K562 (cell line): ENCODE measurements around the gene LOC128125822.

Experiments
- ATAC-seq: fragments of 200-7000 bp; cut with Tn5 transposase; 3 replicates; pipeline ENCODE4 v1.9.1; 2020; ENCODE audit warnings: moderate library complexity
- BruUV-seq: library from RNA; stranded (reverse); fragments of 400-500 nt; replicated peaks from 2 replicates; lab custom pipeline; 2021; lab: Mats Ljungman, UMichigan
- CTCF ChIA-PET: fragments of 300-600 bp; formaldehyde crosslinking; extraction: SDS; loops from one replicate; lab custom pipeline; 2021; ENCODE audit warnings: low intra/inter-chr PET ratio; lab: Yijun Ruan, JAX
- POLR2A ChIA-PET: fragments of 300-600, 350-650 bp; sonication (Branson Sonifier 250); formaldehyde crosslinking; extraction: SDS; loops from one replicate; lab custom pipeline; 2021; ENCODE audit warnings: antibody characterized with exemption, inconsistent platforms; lab: Yijun Ruan, JAX
- DNase-seq, 4 experiments: peaks; one replicate each; pipeline versions ENCODE4 v3.0.0 to v3.0.0-alpha.2; 2011 to 2018; ENCODE audit warnings: low spot score in 3 of 4, mixed read lengths in 3 of 4; ENCODE audit errors: extremely low read depth in 1 of 4
- FAIRE-seq: peaks from 2 replicates; lab custom pipeline; 2011; peaks lifted over from hg19 to GRCh38; lab: Jason Lieb, UNC
- H2AFZ ChIP-seq: 2 replicates; pipeline ENCODE4 v1.6.0; 2011; ENCODE audit warnings: low read depth, low read length, control low read depth, inconsistent platforms
- H3K27ac ChIP-seq: fragments of 200-600 bp; 3 replicates; pipeline ENCODE4 v1.8.0; 2011; ENCODE audit warnings: low read depth, mild to moderate bottlenecking, control low read depth, inconsistent platforms, low read length, moderate library complexity, mixed read lengths; ENCODE audit errors: extremely low read depth
- H3K27me3 ChIP-seq, 2 experiments: fragments of 300-600 bp in 1 of 2; 2 replicates in 1 of 2; 3 replicates in 1 of 2; pipeline versions ENCODE4 v1.6.0 to v1.8.0; 2011; ENCODE audit warnings: inconsistent platforms in 2 of 2, low read length in 2 of 2, mild to moderate bottlenecking in 1 of 2, mixed read lengths in 1 of 2, moderate library complexity in 1 of 2; ENCODE audit not compliant: control insufficient read depth in 2 of 2, insufficient read depth in 2 of 2
- H3K36me3 ChIP-seq: fragments of 300-600 bp; 3 replicates; pipeline ENCODE4 v1.8.0; 2011; ENCODE audit warnings: mild to moderate bottlenecking, low read length, inconsistent platforms; ENCODE audit not compliant: control insufficient read depth, insufficient read depth
- H3K4me1 ChIP-seq, 2 experiments: fragments of 200-600 bp in 1 of 2; replicated peaks in 1 of 2; 2 replicates in 1 of 2; 3 replicates in 1 of 2; pipeline versions ENCODE4 v1.5.1 to v1.8.0; 2011; ENCODE audit warnings: inconsistent platforms in 2 of 2, low read length in 2 of 2, mild to moderate bottlenecking in 1 of 2, mixed read lengths in 1 of 2, moderate library complexity in 1 of 2; ENCODE audit not compliant: control insufficient read depth in 2 of 2, insufficient read depth in 2 of 2
- H3K4me2 ChIP-seq: 2 replicates; pipeline ENCODE4 v1.6.1; 2011; ENCODE audit warnings: low read length, control low read depth, inconsistent platforms, mixed read lengths; ENCODE audit not compliant: insufficient read depth
- H3K4me3 ChIP-seq: fragments of 200-600 bp; sonication (generic), shearing (Covaris generic); 2 replicates; pipeline ENCODE4 v1.5.1; 2016; ENCODE audit warnings: control low read depth, inconsistent platforms
- H3K79me2 ChIP-seq: fragments of 200-600 bp; 3 replicates; pipeline ENCODE4 v1.8.0; 2011; ENCODE audit warnings: low read length, inconsistent platforms; ENCODE audit not compliant: control insufficient read depth, insufficient read depth
- H3K9ac ChIP-seq, 2 experiments: 2 replicates each; pipeline versions ENCODE4 v1.6.0 to v1.6.1; 2011; ENCODE audit warnings: low read depth in 2 of 2, low read length in 2 of 2, control low read depth in 1 of 2, inconsistent platforms in 1 of 2, mild to moderate bottlenecking in 1 of 2, mixed read lengths in 1 of 2; ENCODE audit not compliant: insufficient read depth in 1 of 2
- H3K9me1 ChIP-seq: one replicate; pipeline ENCODE4 v1.6.0; 2011; ENCODE audit warnings: inconsistent platforms, mild to moderate bottlenecking, low read length, moderate library complexity; ENCODE audit not compliant: control insufficient read depth, insufficient read depth
- H3K9me3 ChIP-seq: replicated peaks from 2 replicates; pipeline ENCODE4 v1.5.1; 2011; ENCODE audit warnings: low read depth, low read length, inconsistent platforms; ENCODE audit not compliant: control insufficient read depth, insufficient read depth
- H4K20me1 ChIP-seq: replicated peaks from 2 replicates; pipeline ENCODE4 v1.6.1; 2011; ENCODE audit warnings: low read length, inconsistent platforms, mixed read lengths; ENCODE audit not compliant: control insufficient read depth, insufficient read depth
- CAMTA2 ChIP-seq: fragments of 250-450 bp; sonication (Bioruptor Pico); conservative IDR thresholded peaks from 2 replicates; pipeline ENCODE4 v1.5.1; 2022
- CBFA2T3 ChIP-seq: fragments of 450-650 bp; IDR thresholded peaks from 2 replicates; pipeline ENCODE4 v1.6.1; 2017
- CBX2 ChIP-seq: fragments of 200-600 bp; sonication (generic); IDR thresholded peaks from one replicate; pipeline ENCODE4 v1.6.1; 2012; ENCODE audit warnings: mild to moderate bottlenecking, low read length, inconsistent platforms; ENCODE audit not compliant: insufficient read depth, poor library complexity, severe bottlenecking
- ETV1 ChIP-seq: fragments of 450-650 bp; conservative IDR thresholded peaks from 2 replicates; pipeline ENCODE4 v1.6.1; 2016; ENCODE audit warnings: missing genetic modification characterization, control low read depth, low read depth, missing compliant biosample characterization
- GABPA ChIP-seq: fragments of 200-800 bp; sonication (Bioruptor generic); conservative IDR thresholded peaks from 2 replicates; pipeline ENCODE4 v1.6.1; 2016; ENCODE audit warnings: low read depth, missing genetic modification characterization, missing compliant biosample characterization
- GATAD2A ChIP-seq: fragments of 450-650 bp; IDR thresholded peaks from 2 replicates; pipeline ENCODE4 v1.6.1; 2017
- HDAC1 ChIP-seq, 2 experiments: fragments of 450-650 bp; IDR thresholded peaks; 2 replicates each; pipeline ENCODE4 v1.6.1; 2016 to 2017; ENCODE audit warnings: inconsistent platforms in 1 of 2, mild to moderate bottlenecking in 1 of 2, moderate library complexity in 1 of 2
- HNRNPH1 ChIP-seq: fragments of 200-400 bp; formaldehyde crosslinking; optimal IDR thresholded peaks from 2 replicates; pipeline ENCODE3; 2017; ENCODE audit warnings: low read depth, mild to moderate bottlenecking, low read length, moderate library complexity
- MAFF ChIP-seq: IDR thresholded peaks from 2 replicates; pipeline ENCODE4 v1.6.1; 2012; ENCODE audit warnings: low read length, improper control_type of control experiment
- MBD2 ChIP-seq: sonication (generic); IDR thresholded peaks from 2 replicates; pipeline ENCODE4 v1.6.1; 2016; ENCODE audit warnings: low read depth, borderline replicate concordance
- NCOA6 ChIP-seq: fragments of 450-650 bp; IDR thresholded peaks from 2 replicates; pipeline ENCODE4 v1.6.1; 2017; ENCODE audit warnings: mild to moderate bottlenecking
- POLR3G ChIP-seq: IDR thresholded peaks from 2 replicates; pipeline ENCODE4 v1.6.1; 2011; ENCODE audit not compliant: insufficient read length, insufficient replicate concordance; ENCODE audit errors: extremely low read depth
- SMAD3 ChIP-seq: fragments of 450-650 bp; formaldehyde crosslinking; conservative IDR thresholded peaks from 2 replicates; pipeline ENCODE4 v1.4.0; 2020; ENCODE audit warnings: mild to moderate bottlenecking
- TAF7 ChIP-seq: fragments of 450-650 bp; IDR thresholded peaks from 2 replicates; pipeline ENCODE4 v1.6.1; 2016; ENCODE audit warnings: missing genetic modification characterization, missing compliant biosample characterization
- TGIF2 ChIP-seq: sonication (generic); formaldehyde crosslinking; IDR thresholded peaks from 2 replicates; pipeline ENCODE4 v1.8.1; 2022; ENCODE audit warnings: mild to moderate bottlenecking, missing genetic modification reagents, moderate library complexity
- USF1 ChIP-seq: sonication (generic); formaldehyde crosslinking; IDR thresholded peaks from 2 replicates; pipeline ENCODE4 v1.9.0; 2022; ENCODE audit warnings: mild to moderate bottlenecking, missing genetic modification reagents
- ZNF212 ChIP-seq: fragments of 450-650 bp; formaldehyde crosslinking; IDR thresholded peaks from 2 replicates; pipeline ENCODE4 v1.4.0; 2020; ENCODE audit warnings: mild to moderate bottlenecking
- ZNF384 ChIP-seq: IDR thresholded peaks from 2 replicates; pipeline ENCODE4 v1.6.1; 2012; ENCODE audit warnings: low read depth, low read length, improper control_type of control experiment
- whole genome bisulfite sequencing: fragments of 100-300 bp; shearing (Covaris generic); methylation state at CpG from one replicate; pipeline ENCODE4 v1.1.6; 2016; ENCODE audit warnings: low coverage, mixed read lengths; ENCODE audit not compliant: insufficient coverage; ENCODE audit errors: missing lambda C conversion rate; 5-methylcytosine and 5-hydroxymethylcytosine counted together
- in situ Hi-C: fragments of 300-500 bp; cut with MboI; formaldehyde crosslinking; loops from 4 replicates; pipeline ENCODE4 v1.15.0; 2018; ENCODE audit warnings: inconsistent platforms, mixed read lengths
- intact Hi-C: fragments of 100-400 bp; cut with micrococcal nuclease; formaldehyde crosslinking; loops from 2 replicates; pipeline ENCODE4 v1.14.2; 2022
- TF ChIP-seq, protein P1 (sequence below): fragments of 250-450 bp; sonication (Bioruptor Pico); IDR thresholded peaks from 2 replicates; pipeline ENCODE4 v1.4.0; 2020; ENCODE audit warnings: mild to moderate bottlenecking, moderate library complexity
- TF ChIP-seq, protein P2 (sequence below): fragments of 450-650 bp; IDR thresholded peaks from one replicate; pipeline ENCODE4 v1.6.1; 2018; ENCODE audit warnings: mild to moderate bottlenecking, moderate library complexity; ENCODE audit not compliant: partially characterized antibody

Gene LOC128125822

GRCh38 chr6:63525186-63525878 lies 46.9 kb upstream of the LOC128125822 start:
- ATAC-seq, result peak; percentile 55; the same call in 2 of the 3 replicates
- CTCF ChIA-PET, result no interaction called here
- no peaks in the 10 kb centered on the region for H3K4me1 ChIP-seq
- H3K4me2 ChIP-seq, result no peak overlapping the region
- DNase-seq, result peak in 3 of 4 experiments; percentile 4 to 8 (median 7)
- POLR2A ChIA-PET, result no interaction called here
- no peak for FAIRE-seq
- no peaks in the 10 kb centered on the region for H4K20me1 ChIP-seq
- no peak overlapping the region for H3K9ac ChIP-seq
- BruUV-seq, result no TSS peak
- H3K9me1 ChIP-seq, result no peaks in the 10 kb centered on the region
- in situ Hi-C loops (no loop called here), intact Hi-C loops (no loop called here)
- 4% methylated on average over 7 of the region's 7 CpGs for WGBS
- H3K79me2 ChIP-seq, result no peaks in the 10 kb centered on the region
- no peak overlapping the region for H3K27ac ChIP-seq
- no peaks in the 10 kb centered on the region for H3K27me3 ChIP-seq
- H3K9me3 ChIP-seq, result no peaks in the 10 kb centered on the region
- H2AFZ ChIP-seq, result no peak overlapping the region
- no peaks in the 10 kb centered on the region for H3K36me3 ChIP-seq
- H3K4me3 ChIP-seq, result no peak overlapping the region
- TF ChIP-seq NCOA6, result no peak
- no peak for TF ChIP-seq ZNF212 (CRISPR knock-in tag)
- TF ChIP-seq TGIF2 (CRISPR knock-in tag), result no peak
- TF ChIP-seq USF1, result no peak
- peak; percentile 25; the same call in 1 of the 2 replicates for TF ChIP-seq ETV1
- peak; percentile 45; the same call in 1 of the 2 replicates for TF ChIP-seq GABPA (tag)
- no peak for TF ChIP-seq MBD2
- TF ChIP-seq CAMTA2 (CRISPR knock-in tag), result no peak
- no peak for TF ChIP-seq CBX2
- TF ChIP-seq CBFA2T3, result no peak
- TF ChIP-seq GATAD2A, result no peak
- TF ChIP-seq, protein P1, sequence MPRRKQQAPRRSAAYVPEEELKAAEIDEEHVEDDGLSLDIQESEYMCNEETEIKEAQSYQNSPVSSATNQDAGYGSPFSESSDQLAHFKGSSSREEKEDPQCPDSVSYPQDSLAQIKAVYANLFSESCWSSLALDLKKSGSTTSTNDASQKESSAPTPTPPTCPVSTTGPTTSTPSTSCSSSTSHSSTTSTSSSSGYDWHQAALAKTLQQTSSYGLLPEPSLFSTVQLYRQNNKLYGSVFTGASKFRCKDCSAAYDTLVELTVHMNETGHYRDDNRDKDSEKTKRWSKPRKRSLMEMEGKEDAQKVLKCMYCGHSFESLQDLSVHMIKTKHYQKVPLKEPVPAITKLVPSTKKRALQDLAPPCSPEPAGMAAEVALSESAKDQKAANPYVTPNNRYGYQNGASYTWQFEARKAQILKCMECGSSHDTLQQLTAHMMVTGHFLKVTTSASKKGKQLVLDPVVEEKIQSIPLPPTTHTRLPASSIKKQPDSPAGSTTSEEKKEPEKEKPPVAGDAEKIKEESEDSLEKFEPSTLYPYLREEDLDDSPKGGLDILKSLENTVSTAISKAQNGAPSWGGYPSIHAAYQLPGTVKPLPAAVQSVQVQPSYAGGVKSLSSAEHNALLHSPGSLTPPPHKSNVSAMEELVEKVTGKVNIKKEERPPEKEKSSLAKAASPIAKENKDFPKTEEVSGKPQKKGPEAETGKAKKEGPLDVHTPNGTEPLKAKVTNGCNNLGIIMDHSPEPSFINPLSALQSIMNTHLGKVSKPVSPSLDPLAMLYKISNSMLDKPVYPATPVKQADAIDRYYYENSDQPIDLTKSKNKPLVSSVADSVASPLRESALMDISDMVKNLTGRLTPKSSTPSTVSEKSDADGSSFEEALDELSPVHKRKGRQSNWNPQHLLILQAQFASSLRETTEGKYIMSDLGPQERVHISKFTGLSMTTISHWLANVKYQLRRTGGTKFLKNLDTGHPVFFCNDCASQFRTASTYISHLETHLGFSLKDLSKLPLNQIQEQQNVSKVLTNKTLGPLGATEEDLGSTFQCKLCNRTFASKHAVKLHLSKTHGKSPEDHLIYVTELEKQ (CRISPR knock-in tag), result no peak
- no peak for TF ChIP-seq HDAC1 (IDR thresholded peaks at IDR 0.05)
- no peak for TF ChIP-seq TAF7
- TF ChIP-seq MAFF, result no peak
- no peak for TF ChIP-seq SMAD3 (CRISPR knock-in tag)
- no peak for TF ChIP-seq HNRNPH1
- TF ChIP-seq ZNF384, result no peak
- TF ChIP-seq, protein P2, sequence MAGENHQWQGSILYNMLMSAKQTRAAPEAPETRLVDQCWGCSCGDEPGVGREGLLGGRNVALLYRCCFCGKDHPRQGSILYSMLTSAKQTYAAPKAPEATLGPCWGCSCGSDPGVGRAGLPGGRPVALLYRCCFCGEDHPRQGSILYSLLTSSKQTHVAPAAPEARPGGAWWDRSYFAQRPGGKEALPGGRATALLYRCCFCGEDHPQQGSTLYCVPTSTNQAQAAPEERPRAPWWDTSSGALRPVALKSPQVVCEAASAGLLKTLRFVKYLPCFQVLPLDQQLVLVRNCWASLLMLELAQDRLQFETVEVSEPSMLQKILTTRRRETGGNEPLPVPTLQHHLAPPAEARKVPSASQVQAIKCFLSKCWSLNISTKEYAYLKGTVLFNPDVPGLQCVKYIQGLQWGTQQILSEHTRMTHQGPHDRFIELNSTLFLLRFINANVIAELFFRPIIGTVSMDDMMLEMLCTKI, result no peak
- no peak for TF ChIP-seq POLR3G
